CD14-positive monocyte (primary cell): ENCODE measurements around the gene SNAPC2. TPM values are rescaled to one million over a fixed set of nuclear protein-coding genes. Genes with fewer than 3 reads are reported as not detected.
A peak's percentile ranks its signal among the peaks of the same experiment; 100 is the strongest.

ENCODE experiments used
- DNase-seq, 3 donors: peaks; one replicate each; pipeline ENCODE4 v3.0.0-alpha.2; 2011 to 2022
- H2AFZ ChIP-seq: 2 replicates; pipeline ENCODE4 v1.6.0; 2012; ENCODE audit warnings: mild to moderate bottlenecking, low read depth, low read length, inconsistent platforms; ENCODE audit not compliant: insufficient read depth, poor library complexity, severe bottlenecking
- H3K27ac ChIP-seq, 2 donors: 1 replicate in 1 of 2; 2 replicates in 1 of 2; pipeline ENCODE4 v1.5.1; 2012 to 2013; ENCODE audit warnings: low read length in 2 of 2, control low read depth in 1 of 2, inconsistent platforms in 1 of 2, low read depth in 1 of 2, mild to moderate bottlenecking in 1 of 2
- H3K27me3 ChIP-seq, 2 donors: one replicate each; pipeline versions ENCODE4 v1.6.0 to v1.6.1; 2011 to 2013; ENCODE audit warnings: low read length in 2 of 2; ENCODE audit not compliant: control insufficient read depth in 2 of 2, insufficient read depth in 2 of 2
- H3K36me3 ChIP-seq, 2 donors: replicated peaks in 1 of 2; 1 replicate in 1 of 2; 2 replicates in 1 of 2; pipeline versions ENCODE4 v1.5.1 to v1.6.1; 2012 to 2013; ENCODE audit warnings: low read length in 2 of 2, control low read depth in 1 of 2, inconsistent platforms in 1 of 2, mild to moderate bottlenecking in 1 of 2; ENCODE audit not compliant: insufficient read depth in 2 of 2, control insufficient read depth in 1 of 2
- H3K4me1 ChIP-seq, 2 donors: 1 replicate in 1 of 2; 2 replicates in 1 of 2; pipeline versions ENCODE4 v1.5.1 to v1.6.1; 2012 to 2013; ENCODE audit warnings: low read length in 2 of 2, control low read depth in 1 of 2, inconsistent platforms in 1 of 2, mild to moderate bottlenecking in 1 of 2, moderate library complexity in 1 of 2; ENCODE audit not compliant: insufficient read depth in 2 of 2, control insufficient read depth in 1 of 2
- H3K4me2 ChIP-seq: replicated peaks from 2 replicates; pipeline ENCODE3; 2012; ENCODE audit warnings: low read length, moderate library complexity, mild to moderate bottlenecking; ENCODE audit not compliant: poor library complexity, severe bottlenecking; ENCODE audit errors: extremely low read depth
- H3K4me3 ChIP-seq, 3 experiments: fragments of 200-600 bp in 1 of 3; sonication (generic) in 1 of 3; replicated peaks in 1 of 3; 1 replicate in 2 of 3; 2 replicates in 1 of 3; pipeline ENCODE4 v1.5.1; 2011 to 2013; ENCODE audit warnings: low read length in 3 of 3, mild to moderate bottlenecking in 3 of 3, control low read depth in 2 of 3, low read depth in 2 of 3, inconsistent platforms in 1 of 3, moderate library complexity in 1 of 3
- H3K79me2 ChIP-seq: 2 replicates; pipeline ENCODE4 v1.6.0; 2012; ENCODE audit warnings: mild to moderate bottlenecking, control low read depth, inconsistent platforms, low read length, moderate library complexity; ENCODE audit not compliant: insufficient read depth
- H3K9ac ChIP-seq: 2 replicates; pipeline ENCODE4 v1.6.0; 2017; ENCODE audit warnings: low read length, mild to moderate bottlenecking; ENCODE audit not compliant: insufficient read depth, poor library complexity, severe bottlenecking
- H3K9me3 ChIP-seq, 2 donors: replicated peaks in 1 of 2; 1 replicate in 1 of 2; 2 replicates in 1 of 2; pipeline versions ENCODE4 v1.5.1 to v1.6.1; 2012 to 2013; ENCODE audit warnings: low read length in 2 of 2, control low read depth in 1 of 2; ENCODE audit not compliant: control insufficient read depth in 1 of 2, insufficient read depth in 1 of 2
- H4K20me1 ChIP-seq: 2 replicates; pipeline ENCODE4 v1.6.0; 2012; ENCODE audit warnings: mild to moderate bottlenecking, low read length, control low read depth, moderate library complexity; ENCODE audit not compliant: insufficient read depth
- H3K27ac Mint-ChIP-seq, 7 donors: one replicate each; pipeline ENCODE4 v1.8.0; 2020; ENCODE audit warnings: mild to moderate bottlenecking in 7 of 7, mixed read lengths in 7 of 7, moderate library complexity in 6 of 7, inconsistent platforms in 2 of 7
- H3K27me3 Mint-ChIP-seq, 3 donors: one replicate each; pipeline ENCODE4 v1.8.0; 2021 to 2022; ENCODE audit warnings: low read depth in 3 of 3, mild to moderate bottlenecking in 3 of 3, mixed read lengths in 3 of 3, moderate library complexity in 3 of 3, inconsistent platforms in 1 of 3
- H3K36me3 Mint-ChIP-seq, 2 donors: one replicate each; pipeline ENCODE4 v1.8.0; 2020; ENCODE audit warnings: mixed read lengths in 2 of 2, inconsistent platforms in 1 of 2, mild to moderate bottlenecking in 1 of 2
- H3K4me1 Mint-ChIP-seq: one replicate; pipeline ENCODE4 v1.8.0; 2020; ENCODE audit warnings: mild to moderate bottlenecking, mixed read lengths
- H3K4me3 Mint-ChIP-seq, 2 donors: one replicate each; pipeline ENCODE4 v1.8.0; 2020; ENCODE audit warnings: mild to moderate bottlenecking in 2 of 2, mixed read lengths in 2 of 2, moderate library complexity in 1 of 2
- H3K9me3 Mint-ChIP-seq, 7 donors: one replicate each; pipeline ENCODE4 v1.8.0; 2020 to 2022; ENCODE audit warnings: mixed read lengths in 7 of 7, mild to moderate bottlenecking in 6 of 7, moderate library complexity in 6 of 7, inconsistent platforms in 2 of 7
- WGBS: methylation state at CpG from one replicate; pipeline ENCODE4 v1.1.5; 2013; ENCODE audit warnings: missing lambda C conversion rate; ENCODE audit not compliant: insufficient coverage; 5-methylcytosine and 5-hydroxymethylcytosine counted together
- intact Hi-C, 2 donors: fragments of 100-400 bp; cut with micrococcal nuclease; formaldehyde crosslinking; loops; one replicate each; pipeline versions ENCODE4 v1.15.0 to v1.15.1; 2023
- polyA plus RNA-seq, 3 donors: library from polyadenylated mRNA; depleted of rRNA in 1 of 3; unstranded in 2 of 3; stranded (reverse) in 1 of 3; fragments of 300-500 nt in 2 of 3; fragments of >200 nt in 1 of 3; fragmentation: Illumina TruSeq in 2 of 3; gene quantifications; 1 replicate in 2 of 3; 2 replicates in 1 of 3; pipeline ENCODE4 v1.2.3, GENCODE V29; 2012 to 2021
- TF ChIP-seq, protein P1 (sequence below): fragments of 200-600 bp; IDR thresholded peaks from one replicate; pipeline ENCODE4 v1.8.0; 2022; ENCODE audit warnings: antibody characterized with exemption, mild to moderate bottlenecking

SNAPC2 gene
- polyA plus RNA-seq, 3 donors: 15.7 to 27.5 (median 18.3) TPM

- H3K27ac Mint-ChIP-seq: no peak overlapping the region
- H3K36me3 ChIP-seq: no peaks in the 10 kb centered on the region
- peaks cover 7% of the 10 kb centered on the region for H3K4me1 Mint-ChIP-seq
- no peak overlapping the region for H3K4me3 ChIP-seq
- H3K36me3 Mint-ChIP-seq: peaks cover 0 to 3% of the 10 kb centered on the region in 2 donors
- H3K9ac ChIP-seq: no peak overlapping the region
- H3K4me1 ChIP-seq: peaks cover 2 to 7% of the 10 kb centered on the region in 2 donors
- peak overlapping the region in 1 of 2 donors; percentile 41 for H3K4me3 Mint-ChIP-seq
- no peak overlapping the region for H3K4me2 ChIP-seq
- H3K79me2 ChIP-seq: no peaks in the 10 kb centered on the region
- no peak overlapping the region for H3K27ac ChIP-seq
- H2AFZ ChIP-seq: no peak overlapping the region
- TF ChIP-seq, protein P1, sequence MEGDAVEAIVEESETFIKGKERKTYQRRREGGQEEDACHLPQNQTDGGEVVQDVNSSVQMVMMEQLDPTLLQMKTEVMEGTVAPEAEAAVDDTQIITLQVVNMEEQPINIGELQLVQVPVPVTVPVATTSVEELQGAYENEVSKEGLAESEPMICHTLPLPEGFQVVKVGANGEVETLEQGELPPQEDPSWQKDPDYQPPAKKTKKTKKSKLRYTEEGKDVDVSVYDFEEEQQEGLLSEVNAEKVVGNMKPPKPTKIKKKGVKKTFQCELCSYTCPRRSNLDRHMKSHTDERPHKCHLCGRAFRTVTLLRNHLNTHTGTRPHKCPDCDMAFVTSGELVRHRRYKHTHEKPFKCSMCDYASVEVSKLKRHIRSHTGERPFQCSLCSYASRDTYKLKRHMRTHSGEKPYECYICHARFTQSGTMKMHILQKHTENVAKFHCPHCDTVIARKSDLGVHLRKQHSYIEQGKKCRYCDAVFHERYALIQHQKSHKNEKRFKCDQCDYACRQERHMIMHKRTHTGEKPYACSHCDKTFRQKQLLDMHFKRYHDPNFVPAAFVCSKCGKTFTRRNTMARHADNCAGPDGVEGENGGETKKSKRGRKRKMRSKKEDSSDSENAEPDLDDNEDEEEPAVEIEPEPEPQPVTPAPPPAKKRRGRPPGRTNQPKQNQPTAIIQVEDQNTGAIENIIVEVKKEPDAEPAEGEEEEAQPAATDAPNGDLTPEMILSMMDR: no peak
- DNase-seq: no peak
- H4K20me1 ChIP-seq: no peaks in the 10 kb centered on the region
- peaks cover 0 to 3% of the 10 kb centered on the region in 2 donors for H3K9me3 ChIP-seq
- intact Hi-C loops: no loop called here
- peaks cover 8 to 19% of the 10 kb centered on the region in 2 donors for H3K27me3 ChIP-seq
- no CpG with 5 or more reads among the region's 2 CpGs for WGBS
- H3K9me3 Mint-ChIP-seq: peaks cover 2 to 14% (median 6%) of the 10 kb centered on the region in 7 donors
- peaks cover 22 to 36% (median 35%) of the 10 kb centered on the region in 3 donors for H3K27me3 Mint-ChIP-seq
These were observed 36.2 kb upstream of the SNAPC2 start for GRCh38 chr19:7883796-7884570.

DNA sequence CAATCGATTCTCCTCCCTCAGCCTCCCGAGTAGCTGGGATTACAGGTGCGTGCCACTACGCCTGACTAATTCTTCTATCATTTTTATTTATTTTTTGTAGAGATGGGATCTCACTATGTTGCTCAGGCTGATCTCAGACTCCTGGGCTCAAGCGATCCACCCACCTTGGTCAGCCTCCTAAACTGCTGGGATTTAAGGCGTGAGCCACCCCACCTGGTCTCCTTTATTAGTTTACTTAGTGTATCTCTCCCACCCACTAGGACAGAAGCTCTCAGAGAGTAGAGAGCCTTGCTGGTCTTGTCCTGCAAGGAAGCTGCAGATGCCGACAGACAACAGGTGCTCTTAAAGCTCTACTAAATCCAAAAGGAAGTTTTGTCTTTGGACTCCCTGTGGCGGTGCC lies 34.3 kb upstream of the SNAPC2 start:
- 88% methylated on average over 3 of the region's 8 CpGs for WGBS
- Histone ChIP-seq H3K27ac (no peak overlapping the region), H3K79me2 (no peaks in the 10 kb centered on the region), H3K36me3 (no peaks in the 10 kb centered on the region), H3K4me1 (peaks cover 2 to 7% of the 10 kb centered on the region in 2 donors), H3K4me3 (no peak overlapping the region), H4K20me1 (no peaks in the 10 kb centered on the region), H3K9me3 (peaks cover 0 to 3% of the 10 kb centered on the region in 2 donors), H3K27me3 (peaks cover 8 to 26% of the 10 kb centered on the region in 2 donors), H2AFZ (no peak overlapping the region), H3K4me2 (no peak overlapping the region), H3K9ac (no peak overlapping the region)
- intact Hi-C loops: no loop called here
- no peak for DNase-seq
- TF ChIP-seq, protein P1: no peak
- Mint-ChIP-seq H3K27me3 (peaks cover 32 to 53% (median 50%) of the 10 kb centered on the region in 3 donors), H3K4me3 (no peak overlapping the region), H3K9me3 (peaks cover 2 to 15% (median 5%) of the 10 kb centered on the region in 7 donors), H3K4me1 (peaks cover 7% of the 10 kb centered on the region), H3K27ac (peak overlapping the region in 1 of 7 donors; percentile 58), H3K36me3 (peaks cover 0 to 3% of the 10 kb centered on the region in 2 donors)
